K562 (cell line): ENCODE results near the gene LRRTM4. TPM values are rescaled to one million over a fixed set of nuclear protein-coding genes. Genes with fewer than 3 reads are reported as not detected.

ENCODE experiments used
- ATAC-seq: fragments of 200-7000 bp; cut with Tn5 transposase; 3 replicates; pipeline ENCODE4 v1.9.1; 2020; ENCODE audit warnings: moderate library complexity
- BruUV-seq: library from RNA; stranded (reverse); fragments of 400-500 nt; replicated peaks from 2 replicates; lab custom pipeline; 2021; lab: Mats Ljungman, UMichigan
- CTCF ChIA-PET: fragments of 300-600 bp; formaldehyde crosslinking; extraction: SDS; loops from one replicate; lab custom pipeline; 2021; ENCODE audit warnings: low intra/inter-chr PET ratio; lab: Yijun Ruan, JAX
- POLR2A ChIA-PET: fragments of 300-600, 350-650 bp; sonication (Branson Sonifier 250); formaldehyde crosslinking; extraction: SDS; loops from one replicate; lab custom pipeline; 2021; ENCODE audit warnings: antibody characterized with exemption, inconsistent platforms; lab: Yijun Ruan, JAX
- DNase-seq, 4 experiments: peaks; one replicate each; pipeline versions ENCODE4 v3.0.0 to v3.0.0-alpha.2; 2011 to 2018; ENCODE audit warnings: low spot score in 3 of 4, mixed read lengths in 3 of 4; ENCODE audit errors: extremely low read depth in 1 of 4
- FAIRE-seq: peaks from 2 replicates; lab custom pipeline; 2011; peaks lifted over from hg19 to GRCh38; lab: Jason Lieb, UNC
- H2AFZ ChIP-seq: 2 replicates; pipeline ENCODE4 v1.6.0; 2011; ENCODE audit warnings: low read depth, low read length, control low read depth, inconsistent platforms
- H3K27ac ChIP-seq: fragments of 200-600 bp; 3 replicates; pipeline ENCODE4 v1.8.0; 2011; ENCODE audit warnings: low read depth, mild to moderate bottlenecking, control low read depth, inconsistent platforms, low read length, moderate library complexity, mixed read lengths; ENCODE audit errors: extremely low read depth
- H3K27me3 ChIP-seq, 2 experiments: fragments of 300-600 bp in 1 of 2; 2 replicates in 1 of 2; 3 replicates in 1 of 2; pipeline versions ENCODE4 v1.6.0 to v1.8.0; 2011; ENCODE audit warnings: inconsistent platforms in 2 of 2, low read length in 2 of 2, mild to moderate bottlenecking in 1 of 2, mixed read lengths in 1 of 2, moderate library complexity in 1 of 2; ENCODE audit not compliant: control insufficient read depth in 2 of 2, insufficient read depth in 2 of 2
- H3K36me3 ChIP-seq: fragments of 300-600 bp; 3 replicates; pipeline ENCODE4 v1.8.0; 2011; ENCODE audit warnings: mild to moderate bottlenecking, low read length, inconsistent platforms; ENCODE audit not compliant: control insufficient read depth, insufficient read depth
- H3K4me1 ChIP-seq, 2 experiments: fragments of 200-600 bp in 1 of 2; replicated peaks in 1 of 2; 2 replicates in 1 of 2; 3 replicates in 1 of 2; pipeline versions ENCODE4 v1.5.1 to v1.8.0; 2011; ENCODE audit warnings: inconsistent platforms in 2 of 2, low read length in 2 of 2, mild to moderate bottlenecking in 1 of 2, mixed read lengths in 1 of 2, moderate library complexity in 1 of 2; ENCODE audit not compliant: control insufficient read depth in 2 of 2, insufficient read depth in 2 of 2
- H3K4me2 ChIP-seq: 2 replicates; pipeline ENCODE4 v1.6.1; 2011; ENCODE audit warnings: low read length, control low read depth, inconsistent platforms, mixed read lengths; ENCODE audit not compliant: insufficient read depth
- H3K4me3 ChIP-seq: fragments of 200-600 bp; sonication (generic), shearing (Covaris generic); 2 replicates; pipeline ENCODE4 v1.5.1; 2016; ENCODE audit warnings: control low read depth, inconsistent platforms
- H3K79me2 ChIP-seq: fragments of 200-600 bp; 3 replicates; pipeline ENCODE4 v1.8.0; 2011; ENCODE audit warnings: low read length, inconsistent platforms; ENCODE audit not compliant: control insufficient read depth, insufficient read depth
- H3K9ac ChIP-seq, 2 experiments: 2 replicates each; pipeline versions ENCODE4 v1.6.0 to v1.6.1; 2011; ENCODE audit warnings: low read depth in 2 of 2, low read length in 2 of 2, control low read depth in 1 of 2, inconsistent platforms in 1 of 2, mild to moderate bottlenecking in 1 of 2, mixed read lengths in 1 of 2; ENCODE audit not compliant: insufficient read depth in 1 of 2
- H3K9me1 ChIP-seq: one replicate; pipeline ENCODE4 v1.6.0; 2011; ENCODE audit warnings: inconsistent platforms, mild to moderate bottlenecking, low read length, moderate library complexity; ENCODE audit not compliant: control insufficient read depth, insufficient read depth
- H3K9me3 ChIP-seq: replicated peaks from 2 replicates; pipeline ENCODE4 v1.5.1; 2011; ENCODE audit warnings: low read depth, low read length, inconsistent platforms; ENCODE audit not compliant: control insufficient read depth, insufficient read depth
- H4K20me1 ChIP-seq: replicated peaks from 2 replicates; pipeline ENCODE4 v1.6.1; 2011; ENCODE audit warnings: low read length, inconsistent platforms, mixed read lengths; ENCODE audit not compliant: control insufficient read depth, insufficient read depth
- EP400 ChIP-seq: fragments of 450-650 bp; IDR thresholded peaks from 2 replicates; pipeline ENCODE4 v1.6.1; 2017; ENCODE audit warnings: antibody characterized with exemption, mild to moderate bottlenecking, moderate library complexity
- HEY1 ChIP-seq: fragments of 250-450 bp; sonication (Bioruptor Pico); IDR thresholded peaks from 2 replicates; pipeline ENCODE4 v1.5.0; 2020; ENCODE audit warnings: mild to moderate bottlenecking, moderate library complexity, borderline replicate concordance
- JUNB ChIP-seq: fragments of 450-650 bp; formaldehyde crosslinking; conservative IDR thresholded peaks from 2 replicates; pipeline ENCODE4 v1.4.0; 2020; ENCODE audit warnings: mild to moderate bottlenecking
- MED1 ChIP-seq: sonication (generic); formaldehyde crosslinking; IDR thresholded peaks from 2 replicates; pipeline ENCODE4 v1.8.1; 2023; ENCODE audit warnings: missing genetic modification reagents, borderline replicate concordance
- ZC3H11A ChIP-seq: IDR thresholded peaks from 2 replicates; pipeline ENCODE4 v1.6.1; 2012; ENCODE audit warnings: low read depth, low read length, improper control_type of control experiment
- ZNF217 ChIP-seq: sonication (generic); formaldehyde crosslinking; IDR thresholded peaks from 2 replicates; pipeline ENCODE4 v1.8.0; 2022; ENCODE audit warnings: mild to moderate bottlenecking, missing genetic modification reagents
- ZNF764 ChIP-seq: fragments of 250-450 bp; sonication (Bioruptor Pico); IDR thresholded peaks from 2 replicates; pipeline ENCODE4 v1.4.0; 2020; ENCODE audit warnings: low read depth, mild to moderate bottlenecking, moderate library complexity
- in situ Hi-C: fragments of 300-500 bp; cut with MboI; formaldehyde crosslinking; loops from 4 replicates; pipeline ENCODE4 v1.15.0; 2018; ENCODE audit warnings: inconsistent platforms, mixed read lengths
- intact Hi-C: fragments of 100-400 bp; cut with micrococcal nuclease; formaldehyde crosslinking; loops from 2 replicates; pipeline ENCODE4 v1.14.2; 2022
- polyA plus RNA-seq, 8 experiments: library from polyadenylated mRNA; depleted of rRNA in 4 of 8; stranded (reverse) in 5 of 8; unstranded in 3 of 8; fragments of >200 nt; fragmentation: Nextera tagmentation in 2 of 8; fragmentation: Illumina TruSeq in 1 of 8; extraction: Ambion mirVana in 2 of 8; extraction: Trizol in 1 of 8; gene quantifications; 2 replicates each; pipeline versions ENCODE4 v1.2.1 to v1.2.3, GENCODE V29; 2011 to 2014; ENCODE audit warnings: inconsistent platforms in 1 of 8, missing spikeins in 1 of 8
- total RNA-seq, 7 experiments: library from RNA; depleted of rRNA in 6 of 7; stranded (reverse); fragments of >200 nt in 6 of 7; fragmentation: Illumina TruSeq in 2 of 7; extraction: Trizol in 2 of 7; gene quantifications; 2 replicates each; pipeline versions ENCODE4 v1.2.1 to v1.2.3, GENCODE V29; 2011 to 2021; ENCODE audit warnings: low replicate concordance in 1 of 7
- TF ChIP-seq, protein P1 (sequence below): fragments of 450-650 bp; IDR thresholded peaks from 2 replicates; pipeline ENCODE4 v1.6.1; 2017; ENCODE audit warnings: antibody characterized with exemption, mild to moderate bottlenecking
- TF ChIP-seq, protein P2 (sequence below): fragments of 450-650 bp; IDR thresholded peaks from one replicate; pipeline ENCODE4 v1.6.1; 2018; ENCODE audit warnings: mild to moderate bottlenecking, moderate library complexity; ENCODE audit not compliant: partially characterized antibody
- TF ChIP-seq, protein P3 (sequence below): fragments of 450-650 bp; IDR thresholded peaks from 2 replicates; pipeline ENCODE4 v1.6.1; 2016; ENCODE audit warnings: antibody characterized with exemption

Gene LRRTM4
- total and polyA plus RNA-seq, 9 of the 15 experiments (the other 6 are each of a cell fraction or from before 2014, with no cell fraction given), result 0.04 TPM; not detected in 6

DNA sequence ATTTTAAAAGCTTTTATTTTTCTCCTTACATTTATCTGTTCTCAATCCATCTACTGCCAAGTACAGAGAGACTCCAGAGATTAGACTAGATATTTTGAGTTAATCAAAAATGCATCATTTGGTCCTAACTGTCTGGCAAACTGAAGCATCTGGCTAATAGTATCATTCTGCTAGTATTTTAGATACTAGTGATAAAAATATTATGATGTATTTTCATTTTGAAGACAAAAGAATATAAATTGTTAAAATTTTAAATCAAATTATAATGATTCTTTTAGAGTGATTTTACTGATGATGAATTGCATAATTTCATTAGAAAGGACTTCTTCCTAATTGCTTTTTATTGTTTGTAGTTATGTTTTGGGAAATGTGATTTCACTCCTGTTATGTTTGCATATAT is 584.0 kb downstream of the LRRTM4 start:
- Histone ChIP-seq H3K79me2 (no peaks in the 10 kb centered on the region), H3K36me3 (no peaks in the 10 kb centered on the region), H3K27me3 (no peaks in the 10 kb centered on the region), H3K9me3 (no peaks in the 10 kb centered on the region), H3K4me3 (no peak overlapping the region), H3K4me2 (no peak overlapping the region), H4K20me1 (no peaks in the 10 kb centered on the region)
- no TSS peak for BruUV-seq
- CTCF ChIA-PET, result no interaction called here
- intact Hi-C loops, result no loop called here
- FAIRE-seq, result no peak
- in situ Hi-C loops, result no loop called here
- no peak for TF ChIP-seq JUNB (CRISPR knock-in tag)
- TF ChIP-seq, protein P1, sequence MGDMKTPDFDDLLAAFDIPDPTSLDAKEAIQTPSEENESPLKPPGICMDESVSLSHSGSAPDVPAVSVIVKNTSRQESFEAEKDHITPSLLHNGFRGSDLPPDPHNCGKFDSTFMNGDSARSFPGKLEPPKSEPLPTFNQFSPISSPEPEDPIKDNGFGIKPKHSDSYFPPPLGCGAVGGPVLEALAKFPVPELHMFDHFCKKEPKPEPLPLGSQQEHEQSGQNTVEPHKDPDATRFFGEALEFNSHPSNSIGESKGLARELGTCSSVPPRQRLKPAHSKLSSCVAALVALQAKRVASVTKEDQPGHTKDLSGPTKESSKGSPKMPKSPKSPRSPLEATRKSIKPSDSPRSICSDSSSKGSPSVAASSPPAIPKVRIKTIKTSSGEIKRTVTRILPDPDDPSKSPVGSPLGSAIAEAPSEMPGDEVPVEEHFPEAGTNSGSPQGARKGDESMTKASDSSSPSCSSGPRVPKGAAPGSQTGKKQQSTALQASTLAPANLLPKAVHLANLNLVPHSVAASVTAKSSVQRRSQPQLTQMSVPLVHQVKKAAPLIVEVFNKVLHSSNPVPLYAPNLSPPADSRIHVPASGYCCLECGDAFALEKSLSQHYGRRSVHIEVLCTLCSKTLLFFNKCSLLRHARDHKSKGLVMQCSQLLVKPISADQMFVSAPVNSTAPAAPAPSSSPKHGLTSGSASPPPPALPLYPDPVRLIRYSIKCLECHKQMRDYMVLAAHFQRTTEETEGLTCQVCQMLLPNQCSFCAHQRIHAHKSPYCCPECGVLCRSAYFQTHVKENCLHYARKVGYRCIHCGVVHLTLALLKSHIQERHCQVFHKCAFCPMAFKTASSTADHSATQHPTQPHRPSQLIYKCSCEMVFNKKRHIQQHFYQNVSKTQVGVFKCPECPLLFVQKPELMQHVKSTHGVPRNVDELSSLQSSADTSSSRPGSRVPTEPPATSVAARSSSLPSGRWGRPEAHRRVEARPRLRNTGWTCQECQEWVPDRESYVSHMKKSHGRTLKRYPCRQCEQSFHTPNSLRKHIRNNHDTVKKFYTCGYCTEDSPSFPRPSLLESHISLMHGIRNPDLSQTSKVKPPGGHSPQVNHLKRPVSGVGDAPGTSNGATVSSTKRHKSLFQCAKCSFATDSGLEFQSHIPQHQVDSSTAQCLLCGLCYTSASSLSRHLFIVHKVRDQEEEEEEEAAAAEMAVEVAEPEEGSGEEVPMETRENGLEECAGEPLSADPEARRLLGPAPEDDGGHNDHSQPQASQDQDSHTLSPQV, result no peak
- TF ChIP-seq HEY1 (CRISPR knock-in tag), result no peak
- TF ChIP-seq ZC3H11A, result no peak
- TF ChIP-seq, protein P2, sequence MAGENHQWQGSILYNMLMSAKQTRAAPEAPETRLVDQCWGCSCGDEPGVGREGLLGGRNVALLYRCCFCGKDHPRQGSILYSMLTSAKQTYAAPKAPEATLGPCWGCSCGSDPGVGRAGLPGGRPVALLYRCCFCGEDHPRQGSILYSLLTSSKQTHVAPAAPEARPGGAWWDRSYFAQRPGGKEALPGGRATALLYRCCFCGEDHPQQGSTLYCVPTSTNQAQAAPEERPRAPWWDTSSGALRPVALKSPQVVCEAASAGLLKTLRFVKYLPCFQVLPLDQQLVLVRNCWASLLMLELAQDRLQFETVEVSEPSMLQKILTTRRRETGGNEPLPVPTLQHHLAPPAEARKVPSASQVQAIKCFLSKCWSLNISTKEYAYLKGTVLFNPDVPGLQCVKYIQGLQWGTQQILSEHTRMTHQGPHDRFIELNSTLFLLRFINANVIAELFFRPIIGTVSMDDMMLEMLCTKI, result no peak
- no peak for TF ChIP-seq ZNF217 (CRISPR knock-in tag)
- TF ChIP-seq, protein P3, sequence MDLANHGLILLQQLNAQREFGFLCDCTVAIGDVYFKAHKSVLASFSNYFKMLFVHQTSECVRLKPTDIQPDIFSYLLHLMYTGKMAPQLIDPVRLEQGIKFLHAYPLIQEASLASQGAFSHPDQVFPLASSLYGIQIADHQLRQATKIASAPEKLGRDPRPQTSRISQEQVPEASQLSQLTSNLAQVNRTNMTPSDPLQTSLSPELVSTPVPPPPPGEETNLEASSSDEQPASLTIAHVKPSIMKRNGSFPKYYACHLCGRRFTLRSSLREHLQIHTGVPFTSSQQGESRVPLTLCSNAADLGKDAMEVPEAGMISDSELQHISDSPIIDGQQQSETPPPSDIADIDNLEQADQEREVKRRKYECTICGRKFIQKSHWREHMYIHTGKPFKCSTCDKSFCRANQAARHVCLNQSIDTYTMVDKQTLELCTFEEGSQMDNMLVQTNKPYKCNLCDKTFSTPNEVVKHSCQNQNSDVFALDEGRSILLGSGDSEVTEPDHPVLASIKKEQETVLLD, result no peak
- TF ChIP-seq EP400, result no peak
- TF ChIP-seq ZNF764 (CRISPR knock-in tag), result no peak
- TF ChIP-seq MED1 (CRISPR knock-in tag), result no peak
- TF ChIP-seq, all 486 proteins: peak for 0
- H3K9ac ChIP-seq, result no peak overlapping the region
- H3K9me1 ChIP-seq, result no peaks in the 10 kb centered on the region
- POLR2A ChIA-PET, result no interaction called here
- H3K27ac ChIP-seq, result no peak overlapping the region
- H2AFZ ChIP-seq, result no peak overlapping the region
- DNase-seq, result no peak
- ATAC-seq, result no peak
- H3K4me1 ChIP-seq, result no peaks in the 10 kb centered on the region
